ENCODE measurements around the gene FGF8. TPM values are rescaled to one million over a fixed set of nuclear protein-coding genes. Genes with fewer than 3 reads are reported as not detected.

Gene FGF8
- total RNA-seq, 1 donor from 2014 or later = not detected

DNA sequence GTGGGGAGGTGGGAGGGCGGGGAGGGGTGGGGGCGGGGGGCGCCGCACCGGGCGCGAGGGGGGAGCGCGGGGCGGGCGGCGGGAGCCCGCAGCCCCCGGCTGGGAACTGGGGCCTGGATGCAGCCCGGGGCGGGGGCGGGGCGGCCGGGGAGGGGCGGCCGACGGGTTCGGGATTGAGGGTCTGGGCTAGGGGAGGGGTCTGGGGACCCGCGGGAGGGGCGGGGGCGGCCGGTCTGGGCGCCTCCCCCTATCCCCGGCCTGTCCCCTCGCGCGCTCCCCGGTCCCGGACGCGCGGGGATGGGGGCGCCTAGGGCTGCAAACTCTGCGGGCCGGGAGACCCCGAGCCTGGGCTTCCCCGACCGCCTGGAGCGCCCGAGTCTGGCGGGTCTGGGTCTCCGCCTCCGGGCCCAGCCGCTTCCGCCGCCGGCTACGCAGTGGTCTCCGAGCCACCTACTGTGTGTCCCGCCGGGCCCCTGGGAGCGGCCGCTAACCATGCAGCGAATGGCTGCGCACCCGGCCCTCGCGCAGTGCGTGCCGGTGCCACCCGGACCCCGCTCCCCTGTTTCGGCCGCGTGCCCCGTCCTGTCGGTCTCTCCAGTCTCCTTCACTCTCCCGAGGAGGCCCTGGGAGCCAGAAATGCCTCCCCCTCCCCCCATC, 375 bp upstream of the FGF8 start:
- Histone ChIP-seq H3K27me3 (peaks cover 8% of the 10 kb centered on the region), H3K4me3 (peak overlapping the region in 1 of 2 donors; percentile 49), H3K36me3 (no peaks in the 10 kb centered on the region), H3K27ac (no peak overlapping the region), H3K4me1 (peaks cover 51% of the 10 kb centered on the region), H3K9me3 (no peaks in the 10 kb centered on the region)
- DNase-seq (ENCODE audit: extremely low spot score in 2 of 2) = no peak
- intact Hi-C loops (cut with DNase I) = loop anchor here (10.0 kb wide), 1 partner anchor 171 kb away; no protein-coding TSS in a partner anchor
- TF ChIP-seq POLR2A (IDR thresholded peaks at IDR 0.05) = no peak
- no peak for TF ChIP-seq POLR2AphosphoS5 (IDR thresholded peaks at IDR 0.05; ENCODE audit: insufficient read depth in 1 of 2, low read depth in 1 of 2)
- TF ChIP-seq, protein P1, sequence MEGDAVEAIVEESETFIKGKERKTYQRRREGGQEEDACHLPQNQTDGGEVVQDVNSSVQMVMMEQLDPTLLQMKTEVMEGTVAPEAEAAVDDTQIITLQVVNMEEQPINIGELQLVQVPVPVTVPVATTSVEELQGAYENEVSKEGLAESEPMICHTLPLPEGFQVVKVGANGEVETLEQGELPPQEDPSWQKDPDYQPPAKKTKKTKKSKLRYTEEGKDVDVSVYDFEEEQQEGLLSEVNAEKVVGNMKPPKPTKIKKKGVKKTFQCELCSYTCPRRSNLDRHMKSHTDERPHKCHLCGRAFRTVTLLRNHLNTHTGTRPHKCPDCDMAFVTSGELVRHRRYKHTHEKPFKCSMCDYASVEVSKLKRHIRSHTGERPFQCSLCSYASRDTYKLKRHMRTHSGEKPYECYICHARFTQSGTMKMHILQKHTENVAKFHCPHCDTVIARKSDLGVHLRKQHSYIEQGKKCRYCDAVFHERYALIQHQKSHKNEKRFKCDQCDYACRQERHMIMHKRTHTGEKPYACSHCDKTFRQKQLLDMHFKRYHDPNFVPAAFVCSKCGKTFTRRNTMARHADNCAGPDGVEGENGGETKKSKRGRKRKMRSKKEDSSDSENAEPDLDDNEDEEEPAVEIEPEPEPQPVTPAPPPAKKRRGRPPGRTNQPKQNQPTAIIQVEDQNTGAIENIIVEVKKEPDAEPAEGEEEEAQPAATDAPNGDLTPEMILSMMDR (IDR thresholded peaks at IDR 0.05) = no peak

DNA sequence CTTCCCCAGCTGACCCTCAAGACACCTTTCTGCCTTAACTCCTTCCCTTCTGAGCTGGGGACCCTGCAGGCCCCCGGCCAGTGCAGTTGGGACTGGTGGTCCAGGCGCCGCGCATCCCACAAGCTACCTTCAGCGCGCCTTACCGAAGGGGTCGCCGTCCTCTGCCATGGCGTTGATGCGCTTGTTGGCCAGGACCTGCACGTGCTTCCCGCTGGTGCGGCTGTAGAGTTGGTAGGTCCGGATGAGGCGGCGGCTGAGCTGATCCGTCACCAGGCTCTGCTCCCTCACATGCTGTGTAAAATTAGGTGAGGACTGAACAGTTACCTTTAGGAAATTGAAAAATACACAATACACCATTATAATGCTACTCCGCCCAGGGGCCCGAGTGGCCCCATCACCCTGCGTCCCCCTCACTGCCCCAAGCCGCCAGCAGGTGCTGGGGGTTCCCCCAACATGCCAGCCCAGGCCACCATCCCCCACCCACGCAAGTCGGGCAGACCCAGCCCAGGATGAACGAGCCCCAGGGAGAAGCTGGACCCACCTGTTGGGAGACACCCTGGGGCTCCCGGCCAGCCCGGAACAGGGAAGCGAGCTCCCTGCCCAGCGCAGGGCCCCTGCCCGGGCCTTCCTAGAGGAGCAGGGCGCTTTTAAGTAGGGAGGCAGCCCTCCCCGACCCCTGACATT, 1.2 kb downstream of the FGF8 start:
- intact Hi-C loops (cut with DNase I) = loop anchor here (10.0 kb wide), 1 partner anchor 170 kb away; no protein-coding TSS in a partner anchor

DNA sequence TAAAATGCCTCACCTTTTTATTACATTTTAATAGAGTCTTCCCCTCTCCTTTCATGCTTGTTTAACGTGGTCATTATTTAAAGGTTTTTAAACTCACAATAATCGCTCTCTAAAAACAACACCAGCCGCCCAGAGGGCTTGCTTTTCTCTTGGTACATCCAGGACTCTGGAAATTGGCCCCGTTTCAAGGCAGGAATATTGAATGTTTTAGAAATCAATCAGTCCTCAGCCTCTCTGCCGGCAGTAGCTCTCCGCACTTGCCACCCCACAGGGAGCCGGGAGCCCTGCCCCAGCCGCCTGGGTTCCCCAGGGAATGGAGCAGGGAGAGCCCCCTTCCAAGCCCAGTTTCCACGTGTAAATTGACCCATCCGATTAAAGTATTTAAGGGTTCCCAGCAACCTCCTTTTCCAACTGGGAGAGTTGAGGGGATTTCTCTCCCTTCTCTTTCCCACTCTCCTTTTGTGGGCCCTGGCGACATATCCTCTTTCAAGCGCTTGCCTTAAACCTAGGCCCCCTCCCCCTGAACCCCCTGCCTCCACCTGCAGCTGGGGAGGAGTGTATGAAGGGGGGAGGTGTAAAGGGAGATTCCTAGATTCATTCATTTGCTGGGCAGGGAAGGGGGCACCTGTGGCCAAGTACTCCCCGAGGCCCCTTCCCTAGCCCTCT, 1.9 kb downstream of the FGF8 start:
- DNase-seq (ENCODE audit: extremely low spot score in 2 of 2) = no peak
- intact Hi-C loops (cut with DNase I) = loop anchor here (10.0 kb wide), 1 partner anchor 169 kb away; no protein-coding TSS in a partner anchor

More for the DNA sequence above, 1.2 kb downstream of the FGF8 start:
- Histone ChIP-seq H3K4me1 (peaks cover 39% of the 10 kb centered on the region), H3K4me3 (no peak overlapping the region), H3K27me3 (peaks cover 8% of the 10 kb centered on the region), H3K27ac (no peak overlapping the region), H3K9me3 (no peaks in the 10 kb centered on the region), H3K36me3 (no peaks in the 10 kb centered on the region)
- TF ChIP-seq, protein P1 (IDR thresholded peaks at IDR 0.05) = no peak
- TF ChIP-seq POLR2AphosphoS5 (IDR thresholded peaks at IDR 0.05; ENCODE audit: insufficient read depth in 1 of 2, low read depth in 1 of 2) (no peak), POLR2A (IDR thresholded peaks at IDR 0.05) (no peak)
- DNase-seq (ENCODE audit: extremely low spot score in 2 of 2) = no peak

DNA sequence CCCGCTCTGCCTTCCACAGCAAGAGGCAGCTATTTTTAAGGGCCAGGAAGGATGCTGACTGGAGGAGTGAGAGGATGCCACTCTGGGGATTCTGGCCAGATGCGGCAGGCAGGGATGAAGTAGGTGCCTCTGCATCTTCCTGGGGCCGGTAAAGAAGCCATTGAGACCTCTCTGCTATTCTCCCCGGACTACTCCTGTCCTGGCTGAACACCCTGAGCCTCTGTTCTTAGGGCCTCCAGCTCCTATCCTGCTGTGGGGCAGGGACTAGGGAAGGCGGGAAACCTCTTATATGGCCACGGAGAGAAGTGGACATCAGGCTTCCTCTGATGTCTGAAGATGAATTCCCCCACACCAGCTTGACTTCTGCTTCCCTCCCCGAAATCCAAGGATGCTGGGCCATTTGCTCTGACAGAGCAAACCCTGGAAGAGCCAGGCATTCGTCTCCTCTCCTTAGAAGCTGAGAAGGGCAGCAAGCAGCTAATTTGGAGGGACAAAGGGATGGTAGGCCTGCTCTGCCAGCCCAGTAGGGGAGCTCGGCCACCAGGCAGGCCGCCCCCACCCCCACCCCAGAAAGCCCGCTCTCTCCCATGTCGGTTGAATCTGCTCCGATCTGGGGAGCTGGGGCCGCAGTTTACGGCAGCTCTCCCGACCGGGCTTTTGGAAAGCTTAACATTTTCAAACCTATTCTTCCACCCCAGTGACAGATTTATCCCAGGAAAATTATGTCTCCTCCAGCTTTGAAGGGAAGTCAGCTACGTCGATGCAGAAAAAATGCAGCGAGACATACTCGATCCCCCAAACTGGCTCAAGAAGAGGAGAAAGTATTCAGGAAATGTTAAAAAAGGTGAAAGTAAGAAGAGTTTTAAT, 2.8 kb downstream of the FGF8 start:
- H3K27me3 ChIP-seq = peaks cover 8% of the 10 kb centered on the region
- H3K27ac ChIP-seq = no peak overlapping the region
- no peak overlapping the region for H3K4me3 ChIP-seq
- intact Hi-C loops (cut with DNase I) = loop anchor here (10.0 kb wide), 1 partner anchor 168 kb away; no protein-coding TSS in a partner anchor
- H3K4me1 ChIP-seq = peaks cover 25% of the 10 kb centered on the region
- TF ChIP-seq POLR2AphosphoS5 (IDR thresholded peaks at IDR 0.05; ENCODE audit: insufficient read depth in 1 of 2, low read depth in 1 of 2) (no peak), POLR2A (IDR thresholded peaks at IDR 0.05) (no peak)
- TF ChIP-seq, protein P1 (IDR thresholded peaks at IDR 0.05) = no peak
- no peak for DNase-seq (ENCODE audit: extremely low spot score in 2 of 2)
- no peaks in the 10 kb centered on the region for H3K9me3 ChIP-seq
- H3K36me3 ChIP-seq = no peaks in the 10 kb centered on the region

More for the DNA sequence above, 1.9 kb downstream of the FGF8 start:
- Histone ChIP-seq H3K9me3 (no peaks in the 10 kb centered on the region), H3K27me3 (peaks cover 8% of the 10 kb centered on the region), H3K4me3 (no peak overlapping the region), H3K36me3 (no peaks in the 10 kb centered on the region), H3K4me1 (peaks cover 32% of the 10 kb centered on the region), H3K27ac (no peak overlapping the region)
- TF ChIP-seq POLR2A (IDR thresholded peaks at IDR 0.05) = no peak
- no peak for TF ChIP-seq POLR2AphosphoS5 (IDR thresholded peaks at IDR 0.05; ENCODE audit: insufficient read depth in 1 of 2, low read depth in 1 of 2)
- TF ChIP-seq, protein P1 (IDR thresholded peaks at IDR 0.05) = no peak

All from vagina (tissue), 2 donors.